Neuron (in vitro differentiated cells): Measurements from ENCODE around the gene GIT2.
"Not testable (repeated sequence)": the region's sequence is repeated elsewhere in the genome, so short reads cannot be mapped to it uniquely, and the experiment has no call there.

Experiments
- H2AFZ ChIP-seq: one replicate; pipeline ENCODE4 v1.6.1; 2013; ENCODE audit warnings: low read depth, mild to moderate bottlenecking, inconsistent platforms, low read length, moderate library complexity
- H3K27me3 ChIP-seq: one replicate; pipeline ENCODE4 v1.6.1; 2013; ENCODE audit warnings: low read length; ENCODE audit not compliant: insufficient read depth
- H3K36me3 ChIP-seq: one replicate; pipeline ENCODE4 v1.6.1; 2013; ENCODE audit warnings: low read length; ENCODE audit not compliant: insufficient read depth
- H3K4me1 ChIP-seq: one replicate; pipeline ENCODE4 v1.6.1; 2013; ENCODE audit warnings: low read length; ENCODE audit not compliant: insufficient read depth
- H3K4me3 ChIP-seq: 2 replicates; pipeline ENCODE4 v1.5.1; 2013; ENCODE audit warnings: mild to moderate bottlenecking, low read length, moderate library complexity
- H3K9me3 ChIP-seq: one replicate; pipeline ENCODE4 v1.6.1; 2013; ENCODE audit warnings: low read length

The GIT2 gene

GRCh38 chr12:109893261-109893995 is 102.7 kb downstream of the GIT2 start:
- peaks cover 6% of the 10 kb centered on the region for H3K27me3 ChIP-seq
- H3K36me3 ChIP-seq, result no peaks in the 10 kb centered on the region
- no peak overlapping the region for H3K4me3 ChIP-seq
- H3K9me3 ChIP-seq, result no peaks in the 10 kb centered on the region
- no peaks in the 10 kb centered on the region for H3K4me1 ChIP-seq
- H2AFZ ChIP-seq, result no peak overlapping the region

- Histone ChIP-seq H3K27me3 (peaks cover 6% of the 10 kb centered on the region), H3K4me3 (no peak overlapping the region), H3K4me1 (no peaks in the 10 kb centered on the region), H2AFZ (no peak overlapping the region), H3K36me3 (no peaks in the 10 kb centered on the region), H3K9me3 (no peaks in the 10 kb centered on the region)
These were observed 103.4 kb downstream of the GIT2 start for GRCh38 chr12:109892748-109893147.

GRCh38 chr12:109892165-109892715 is 103.9 kb downstream of the GIT2 start:
- peaks cover 6% of the 10 kb centered on the region for H3K27me3 ChIP-seq
- no peak overlapping the region for H2AFZ ChIP-seq
- H3K36me3 ChIP-seq, result no peaks in the 10 kb centered on the region
- H3K4me3 ChIP-seq, result no peak overlapping the region
- H3K4me1 ChIP-seq, result no peaks in the 10 kb centered on the region
- no peaks in the 10 kb centered on the region for H3K9me3 ChIP-seq

GRCh38 chr12:109891731-109892130 is 104.4 kb downstream of the GIT2 start:
- H3K36me3 ChIP-seq, H3K27me3 ChIP-seq, H3K9me3 ChIP-seq, H2AFZ ChIP-seq, H3K4me1 ChIP-seq, H3K4me3 ChIP-seq: not testable (repeated sequence)

- Histone ChIP-seq H3K27me3 (peaks cover 6% of the 10 kb centered on the region), H3K4me1 (no peaks in the 10 kb centered on the region), H3K9me3 (no peaks in the 10 kb centered on the region), H2AFZ (no peak overlapping the region), H3K4me3 (no peak overlapping the region), H3K36me3 (no peaks in the 10 kb centered on the region)
These were observed 105.5 kb downstream of the GIT2 start for GRCh38 chr12:109890620-109891170.

- no peaks in the 10 kb centered on the region for H3K36me3 ChIP-seq
These were observed 107.8 kb downstream of the GIT2 start for GRCh38 chr12:109888179-109889020.

GRCh38 chr12:109885616-109886015 is 110.6 kb downstream of the GIT2 start:
- Histone ChIP-seq H3K9me3 (no peaks in the 10 kb centered on the region), H3K4me1 (peaks cover 5% of the 10 kb centered on the region)

More at GRCh38 chr12:109888179-109889020, 107.8 kb downstream of the GIT2 start:
- no peak overlapping the region for H2AFZ ChIP-seq
- peaks cover 6% of the 10 kb centered on the region for H3K27me3 ChIP-seq
- no peaks in the 10 kb centered on the region for H3K4me1 ChIP-seq
- H3K4me3 ChIP-seq, result no peak overlapping the region
- H3K9me3 ChIP-seq, result no peaks in the 10 kb centered on the region

GRCh38 chr12:109883461-109883860 is 112.7 kb downstream of the GIT2 start:
- peaks cover 14% of the 10 kb centered on the region for H3K4me1 ChIP-seq
- no peaks in the 10 kb centered on the region for H3K9me3 ChIP-seq
- H3K4me3 ChIP-seq, result no peak overlapping the region
- no peaks in the 10 kb centered on the region for H3K36me3 ChIP-seq
- H2AFZ ChIP-seq, result no peak overlapping the region
- no peaks in the 10 kb centered on the region for H3K27me3 ChIP-seq

More at GRCh38 chr12:109885616-109886015, 110.6 kb downstream of the GIT2 start:
- H3K4me3 ChIP-seq, result no peak overlapping the region
- H3K36me3 ChIP-seq, result no peaks in the 10 kb centered on the region
- H2AFZ ChIP-seq, result no peak overlapping the region
- no peaks in the 10 kb centered on the region for H3K27me3 ChIP-seq

- no peaks in the 10 kb centered on the region for H3K9me3 ChIP-seq
- peaks cover 14% of the 10 kb centered on the region for H3K4me1 ChIP-seq
- no peaks in the 10 kb centered on the region for H3K36me3 ChIP-seq
- H3K27me3 ChIP-seq, result no peaks in the 10 kb centered on the region
- H2AFZ ChIP-seq, result no peak overlapping the region
- H3K4me3 ChIP-seq, result no peak overlapping the region
These were observed 114.4 kb downstream of the GIT2 start for GRCh38 chr12:109881752-109882151.

GRCh38 chr12:109880938-109881337 is 115.2 kb downstream of the GIT2 start:
- H3K27me3 ChIP-seq, result no peaks in the 10 kb centered on the region

GRCh38 chr12:109880043-109880931 is 115.9 kb downstream of the GIT2 start, which contains the start of gene GLTP:
TSS of gene GLTP (minus strand) at chr12:109880541. CDS start at chr12:109880374, 167 bp downstream.
- Histone ChIP-seq H2AFZ (peak within 1 kb of the TSS; percentile 60), H3K36me3 (no peaks in the 10 kb centered on the region), H3K4me1 (peaks cover 14% of the 10 kb centered on the region), H3K9me3 (no peaks in the 10 kb centered on the region), H3K4me3 (peak within 1 kb of the TSS; percentile 80), H3K27me3 (no peaks in the 10 kb centered on the region)

More at GRCh38 chr12:109880938-109881337, 115.2 kb downstream of the GIT2 start:
- no peaks in the 10 kb centered on the region for H3K36me3 ChIP-seq
- H2AFZ ChIP-seq, result peak overlapping the region; percentile 60
- H3K4me3 ChIP-seq, result peak overlapping the region; percentile 80
- H3K9me3 ChIP-seq, result no peaks in the 10 kb centered on the region
- H3K4me1 ChIP-seq, result peaks cover 14% of the 10 kb centered on the region
